GM12864 (cell line): ENCODE results near the gene ZNF100.
A peak's percentile ranks its signal among the peaks of the same experiment; 100 is the strongest.

ENCODE experiments used
- DNase-seq: peaks from one replicate; pipeline ENCODE4 v3.0.0-alpha.2; 2011; ENCODE audit warnings: low read depth
- H3K4me3 ChIP-seq: 2 replicates; pipeline ENCODE4 v1.5.1; 2011; ENCODE audit warnings: mild to moderate bottlenecking, low read depth, low read length, control low read depth
- TF ChIP-seq, protein P1 (sequence below): IDR thresholded peaks from 2 replicates; pipeline ENCODE4 v1.5.1; 2011; ENCODE audit warnings: low read depth, mild to moderate bottlenecking, moderate library complexity, low read length, control low read depth, inconsistent platforms; ENCODE audit errors: missing control alignments

Gene ZNF100

DNA sequence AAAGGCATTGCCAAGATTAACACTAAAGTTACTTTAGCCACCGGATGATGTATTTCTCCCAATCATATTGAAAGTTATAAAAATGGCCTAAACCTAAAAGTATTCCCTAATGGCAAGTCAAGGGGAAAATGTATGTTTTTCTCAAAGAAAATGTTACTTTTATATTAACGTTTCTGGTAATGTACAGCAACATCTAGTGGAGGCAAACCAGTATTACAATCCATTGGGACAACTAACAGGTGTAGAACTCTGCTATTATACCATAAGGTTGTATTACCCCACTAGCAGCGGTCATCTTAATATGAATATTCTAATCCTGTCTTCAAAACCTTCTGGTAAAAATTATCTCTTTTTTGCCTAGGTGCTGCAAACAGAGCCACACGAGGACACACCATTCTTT lies 69.2 kb downstream of the ZNF100 start:
- TF ChIP-seq, protein P1, sequence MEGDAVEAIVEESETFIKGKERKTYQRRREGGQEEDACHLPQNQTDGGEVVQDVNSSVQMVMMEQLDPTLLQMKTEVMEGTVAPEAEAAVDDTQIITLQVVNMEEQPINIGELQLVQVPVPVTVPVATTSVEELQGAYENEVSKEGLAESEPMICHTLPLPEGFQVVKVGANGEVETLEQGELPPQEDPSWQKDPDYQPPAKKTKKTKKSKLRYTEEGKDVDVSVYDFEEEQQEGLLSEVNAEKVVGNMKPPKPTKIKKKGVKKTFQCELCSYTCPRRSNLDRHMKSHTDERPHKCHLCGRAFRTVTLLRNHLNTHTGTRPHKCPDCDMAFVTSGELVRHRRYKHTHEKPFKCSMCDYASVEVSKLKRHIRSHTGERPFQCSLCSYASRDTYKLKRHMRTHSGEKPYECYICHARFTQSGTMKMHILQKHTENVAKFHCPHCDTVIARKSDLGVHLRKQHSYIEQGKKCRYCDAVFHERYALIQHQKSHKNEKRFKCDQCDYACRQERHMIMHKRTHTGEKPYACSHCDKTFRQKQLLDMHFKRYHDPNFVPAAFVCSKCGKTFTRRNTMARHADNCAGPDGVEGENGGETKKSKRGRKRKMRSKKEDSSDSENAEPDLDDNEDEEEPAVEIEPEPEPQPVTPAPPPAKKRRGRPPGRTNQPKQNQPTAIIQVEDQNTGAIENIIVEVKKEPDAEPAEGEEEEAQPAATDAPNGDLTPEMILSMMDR, result peak; percentile 29
- no peak for DNase-seq
- H3K4me3 ChIP-seq, result no peak overlapping the region

DNA sequence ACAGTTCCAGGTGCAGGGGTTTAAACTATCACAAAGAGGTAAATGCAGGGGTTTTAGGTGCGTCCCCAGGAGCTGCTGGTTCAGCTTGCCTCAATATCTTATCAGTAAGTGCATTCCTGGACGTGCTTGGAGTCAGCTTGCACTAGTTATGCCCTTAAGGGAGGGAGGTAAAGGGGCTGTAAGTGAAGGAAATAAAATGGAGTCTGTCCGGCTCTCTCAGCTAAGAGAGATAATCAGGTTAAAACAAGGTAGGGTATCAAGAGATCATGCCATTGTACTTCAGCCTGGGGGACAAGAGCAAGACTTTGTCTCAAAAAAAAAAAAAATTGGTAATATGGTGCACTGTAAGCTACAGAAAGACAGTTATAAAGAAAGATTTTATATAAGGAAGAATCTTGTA lies 69.7 kb downstream of the ZNF100 start:
- DNase-seq, result no peak
- TF ChIP-seq, protein P1, result no peak
- H3K4me3 ChIP-seq, result no peak overlapping the region

DNA sequence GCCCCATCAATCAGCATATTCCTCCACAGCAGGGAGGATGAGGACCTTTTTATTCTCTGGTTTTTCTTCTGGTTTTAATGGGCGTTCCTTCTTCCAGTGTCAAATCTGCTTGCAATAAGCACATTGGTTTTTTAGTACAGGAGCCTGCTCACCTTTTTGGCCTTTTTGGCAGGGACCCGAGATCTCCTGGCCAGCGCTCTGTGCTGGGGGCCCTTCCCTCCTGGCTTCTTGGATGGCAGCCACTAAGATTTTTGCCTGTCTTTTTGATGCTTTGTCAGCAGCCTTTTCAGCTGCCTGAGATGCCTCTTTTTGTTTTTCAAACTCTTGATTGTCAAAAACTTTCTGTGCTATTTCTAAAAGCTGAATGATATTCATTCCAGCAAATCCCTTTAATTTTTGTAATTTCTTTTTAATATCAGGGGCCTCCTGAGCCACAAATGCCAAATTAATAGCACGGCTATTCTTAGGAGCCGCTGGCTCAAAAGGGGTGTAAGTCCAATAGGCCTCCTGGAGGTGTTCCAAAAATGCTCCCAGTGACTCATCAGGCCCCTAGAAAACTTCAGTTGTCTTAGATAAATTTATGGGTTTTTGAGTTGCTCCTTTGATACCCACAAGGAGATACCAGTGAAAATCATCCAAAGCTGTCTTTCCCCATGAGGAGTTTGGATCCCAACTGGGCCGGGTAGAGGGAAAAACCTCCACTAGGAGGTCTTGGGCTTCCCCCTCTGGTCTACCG lies 73.0 kb downstream of the ZNF100 start:
- no peak for DNase-seq
- TF ChIP-seq, protein P1, result no peak
- no peak overlapping the region for H3K4me3 ChIP-seq

DNA sequence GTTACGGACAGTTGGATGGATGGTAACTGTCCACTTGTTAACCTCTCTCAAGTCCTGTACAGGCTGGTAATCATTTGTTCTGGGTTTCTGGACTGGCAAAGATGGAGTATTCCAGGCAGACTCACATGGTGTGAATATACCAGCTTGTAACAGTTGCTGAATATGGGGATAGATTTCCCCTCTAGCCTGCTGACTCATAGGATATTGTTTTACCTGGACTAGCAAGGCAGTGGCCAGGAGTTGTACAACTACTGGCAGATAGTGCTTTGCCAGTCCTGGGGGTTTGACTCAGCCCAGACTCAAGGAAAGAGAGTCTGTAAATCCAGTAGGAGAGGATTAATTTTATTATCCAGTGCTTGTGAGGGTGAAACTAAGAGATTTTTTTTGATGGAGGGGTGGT lies 74.0 kb downstream of the ZNF100 start:
- no peak overlapping the region for H3K4me3 ChIP-seq
- TF ChIP-seq, protein P1, result no peak
- DNase-seq, result no peak

DNA sequence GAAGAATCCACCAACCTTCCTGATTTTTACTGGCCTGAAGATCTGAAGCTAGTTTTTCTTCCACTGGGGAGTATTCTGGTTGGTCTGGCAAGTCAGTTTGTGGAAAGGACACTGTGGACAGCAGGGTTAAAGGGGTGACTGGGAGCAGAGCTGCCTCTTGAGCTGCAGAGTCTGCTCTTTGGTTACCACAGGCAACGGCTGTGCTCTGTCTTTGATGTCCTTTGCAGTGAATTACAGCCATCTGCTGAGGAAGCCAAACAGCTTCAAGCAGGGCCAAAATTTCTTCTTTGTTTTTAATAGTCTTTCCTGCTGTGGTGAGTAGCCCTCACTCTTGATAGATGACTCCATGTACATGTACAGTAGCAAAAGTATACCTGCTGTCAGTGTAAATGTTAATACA lies 75.7 kb downstream of the ZNF100 start:
- TF ChIP-seq, protein P1, result no peak
- DNase-seq, result no peak

DNA sequence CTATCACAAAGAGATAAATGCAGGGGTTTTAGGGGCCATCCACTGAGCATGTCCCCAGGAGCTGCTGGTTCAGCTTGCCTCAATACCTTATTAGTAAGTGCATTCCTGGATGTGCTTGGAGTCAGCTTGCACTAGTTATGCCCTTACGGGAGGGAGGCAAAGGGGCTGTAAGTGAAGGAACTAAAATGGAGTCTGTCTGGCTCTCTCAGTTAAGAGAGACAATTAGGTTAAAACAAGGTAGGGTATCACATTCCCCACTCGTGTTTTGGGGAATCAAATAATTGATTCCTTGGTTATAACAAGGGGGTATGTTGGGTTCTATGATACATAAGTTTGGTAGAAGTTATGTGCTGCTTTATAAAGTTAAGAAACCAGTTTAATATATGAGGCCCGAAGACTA lies 78.9 kb downstream of the ZNF100 start:
- TF ChIP-seq, protein P1, result no peak
- no peak for DNase-seq
- no peak overlapping the region for H3K4me3 ChIP-seq

More for the DNA sequence above, 75.7 kb downstream of the ZNF100 start:
- no peak overlapping the region for H3K4me3 ChIP-seq

DNA sequence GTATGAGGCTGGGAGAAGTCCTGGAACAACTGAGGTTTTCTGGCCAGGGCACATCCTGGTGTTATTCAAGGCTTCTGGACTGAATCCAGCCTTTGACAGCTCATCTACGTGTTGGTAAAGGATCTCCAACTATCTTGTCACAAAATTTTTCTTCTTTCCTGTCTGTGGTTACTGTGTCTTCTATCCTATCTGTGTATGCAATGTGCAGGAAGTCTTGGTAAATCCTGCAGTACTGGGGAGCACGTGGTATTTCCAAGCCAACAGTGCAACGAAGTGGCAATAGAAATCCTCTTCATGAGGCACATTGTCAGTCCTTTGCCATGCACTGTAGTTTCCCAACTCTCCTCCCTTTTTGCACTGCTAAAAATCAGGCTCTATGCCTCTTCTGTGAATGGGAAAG lies 86.7 kb downstream of the ZNF100 start:
- no peak for DNase-seq
- TF ChIP-seq, protein P1, result no peak
- no peak overlapping the region for H3K4me3 ChIP-seq
